GM19025 (cell line): ENCODE data around the gene TMEM35B.
"Not testable (repeated sequence)": the region's sequence is repeated elsewhere in the genome, so short reads cannot be mapped to it uniquely, and the experiment has no call there.

ENCODE experiments used
- ATAC-seq: cut with Tn5 transposase; IDR thresholded peaks from one replicate; pipeline ENCODE4 v1.9.1; 2021; ENCODE audit warnings: mild to moderate bottlenecking, low read depth, moderate library complexity; ENCODE audit not compliant: unreplicated experiment

Gene TMEM35B

DNA sequence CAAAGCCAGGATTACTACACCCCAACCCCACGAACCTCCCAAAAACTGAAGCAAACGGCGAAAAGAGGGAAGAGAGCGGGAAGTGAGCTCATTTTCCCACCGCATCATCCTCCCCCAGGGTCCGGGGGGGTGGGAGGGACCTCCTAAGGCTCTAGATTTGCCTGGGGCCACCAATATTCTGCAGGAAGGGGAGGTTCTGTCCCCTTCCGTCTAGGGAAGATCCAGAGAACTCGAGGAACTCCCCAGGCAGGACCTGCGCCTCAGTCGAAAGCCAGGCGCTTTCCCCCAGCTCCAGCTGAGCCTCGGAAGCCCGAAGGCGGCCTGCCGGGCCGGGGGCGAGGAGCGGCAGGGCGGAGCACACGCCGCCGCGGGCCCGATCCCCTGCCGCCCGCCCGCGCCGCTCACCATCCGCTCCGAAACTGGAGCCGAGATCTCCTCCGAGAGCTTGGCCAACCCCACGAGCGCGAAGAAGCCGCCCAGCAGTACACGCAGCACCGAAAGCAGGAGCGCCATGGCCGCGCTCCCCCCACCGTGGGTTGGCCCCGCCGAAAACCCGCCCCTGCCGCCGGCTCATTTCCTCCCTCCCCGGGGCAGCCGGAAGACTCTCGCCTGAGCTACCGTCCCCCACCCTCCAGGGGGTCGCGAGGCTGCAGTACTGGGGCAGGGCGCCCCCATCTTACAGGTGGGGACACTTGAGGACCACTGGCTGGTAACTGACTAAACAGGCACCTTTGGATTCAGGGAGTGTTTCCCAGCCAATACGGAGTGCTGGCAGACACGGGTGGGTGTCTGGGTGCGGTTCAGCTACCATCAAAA, at the start of gene TMEM35B:
TMEM35B (minus strand) TSS at position 555 of the 816 bp plus-strand sequence; CDS start at position 513, 42 bp downstream.
- peak; percentile 58 for ATAC-seq

DNA sequence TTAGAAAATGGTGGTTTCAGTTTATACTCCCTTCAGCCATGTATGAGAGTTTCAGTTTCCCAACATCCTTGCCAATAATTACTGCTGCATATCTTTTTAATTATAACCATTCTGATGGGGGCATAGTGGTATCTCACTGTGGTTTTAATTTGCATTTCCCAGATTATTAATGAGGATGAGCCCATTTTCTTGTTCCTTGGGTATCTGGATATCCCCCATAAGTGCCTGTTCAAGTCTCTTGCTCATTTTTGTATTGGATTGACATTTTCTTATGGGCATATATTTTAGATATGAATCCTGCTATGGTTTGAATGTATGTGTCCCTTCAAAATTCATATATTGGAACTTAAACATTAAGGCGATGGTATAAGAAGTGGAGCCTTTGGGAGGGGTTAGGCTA, 48.2 kb upstream of the TMEM35B start:
- no peak for ATAC-seq

- no peak for ATAC-seq
Measured at GRCh38 chr1:35032384-35032739, 47.2 kb upstream of the TMEM35B start.

GRCh38 chr1:35030756-35031446, 45.8 kb upstream of the TMEM35B start:
- ATAC-seq = no peak

- ATAC-seq = no peak
Measured at GRCh38 chr1:35030338-35030737, 45.2 kb upstream of the TMEM35B start.

DNA sequence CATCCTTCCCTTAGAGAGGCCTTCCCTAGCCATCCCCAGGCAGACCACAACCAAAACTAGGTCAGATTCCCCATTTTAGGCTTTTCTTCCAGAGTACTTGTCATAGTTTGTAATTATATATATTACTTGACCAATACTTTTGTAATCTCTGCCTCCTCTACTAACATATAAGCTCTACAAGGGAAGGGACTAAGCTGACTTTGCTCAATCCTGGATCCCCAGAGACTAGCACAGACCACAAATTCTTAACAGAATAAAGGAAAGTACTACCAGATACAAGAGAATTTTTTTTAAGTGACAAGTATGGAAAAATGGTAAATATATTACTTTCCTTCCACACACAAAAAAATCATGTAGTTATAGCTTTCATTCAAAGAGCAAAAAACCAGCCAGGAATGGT, 44.6 kb upstream of the TMEM35B start:
- ATAC-seq = no peak

GRCh38 chr1:35016406-35016805, 31.3 kb upstream of the TMEM35B start:
- ATAC-seq = no peak

- no peak for ATAC-seq
Measured at GRCh38 chr1:35014486-35014885, 29.3 kb upstream of the TMEM35B start.

DNA sequence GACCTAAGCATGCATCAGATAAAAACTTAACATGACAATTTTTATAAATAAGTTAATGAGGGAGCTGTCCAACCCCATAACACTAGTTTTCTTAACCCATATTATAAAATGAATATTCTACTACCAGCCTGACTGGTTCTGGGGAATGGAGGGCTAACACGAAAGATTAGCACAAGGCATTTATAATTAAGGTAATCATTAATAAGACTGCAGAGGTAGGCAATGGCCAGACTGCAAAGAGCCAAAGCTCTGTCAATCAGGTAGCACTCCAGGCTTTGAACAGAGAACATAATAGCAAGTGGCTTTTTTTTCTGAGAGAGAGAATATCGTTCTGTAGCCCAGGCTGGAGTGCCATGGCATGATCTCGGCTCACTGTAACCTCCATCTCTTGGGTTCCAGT, 20.6 kb upstream of the TMEM35B start:
- no peak for ATAC-seq

DNA sequence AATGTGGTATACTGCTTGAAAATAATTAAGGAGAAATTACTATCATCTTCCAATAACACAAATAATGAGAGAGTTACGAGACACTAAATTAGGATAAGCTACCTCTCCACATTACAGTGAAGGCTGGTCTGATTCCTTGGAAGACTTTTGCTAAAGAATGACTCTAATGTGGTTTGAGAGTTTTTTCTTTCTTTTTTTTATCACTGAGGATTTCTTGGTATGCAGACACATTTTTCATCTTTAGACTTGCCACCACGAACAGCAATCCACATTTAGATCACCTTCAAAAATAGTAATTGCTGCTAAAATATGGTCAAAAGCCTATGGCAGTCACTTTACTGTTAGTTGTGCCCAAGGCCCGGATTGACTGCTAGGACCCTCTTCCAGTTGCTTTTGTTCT, 16.6 kb upstream of the TMEM35B start:
- no peak for ATAC-seq

GRCh38 chr1:34994878-34995277, 9.7 kb upstream of the TMEM35B start:
- ATAC-seq = no peak

DNA sequence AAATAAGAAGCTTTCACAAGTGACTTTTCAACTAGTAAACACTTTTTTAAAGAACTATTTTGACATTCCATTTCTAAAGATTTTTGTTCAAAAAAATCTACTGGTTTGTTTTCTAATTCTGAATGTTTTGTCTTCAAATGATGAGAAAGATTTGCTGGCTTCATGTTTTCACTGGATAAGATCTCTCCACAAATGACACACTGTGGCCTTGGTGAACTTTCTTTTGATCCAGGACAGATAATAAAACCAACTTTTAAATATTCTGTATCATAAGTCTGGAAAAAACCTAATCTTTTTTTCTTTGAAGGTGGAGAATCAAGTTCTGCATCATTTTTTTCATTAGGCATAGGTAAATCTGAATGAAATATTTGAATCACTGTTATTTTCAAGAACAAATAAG, 3.4 kb upstream of the TMEM35B start:
- no peak for ATAC-seq

DNA sequence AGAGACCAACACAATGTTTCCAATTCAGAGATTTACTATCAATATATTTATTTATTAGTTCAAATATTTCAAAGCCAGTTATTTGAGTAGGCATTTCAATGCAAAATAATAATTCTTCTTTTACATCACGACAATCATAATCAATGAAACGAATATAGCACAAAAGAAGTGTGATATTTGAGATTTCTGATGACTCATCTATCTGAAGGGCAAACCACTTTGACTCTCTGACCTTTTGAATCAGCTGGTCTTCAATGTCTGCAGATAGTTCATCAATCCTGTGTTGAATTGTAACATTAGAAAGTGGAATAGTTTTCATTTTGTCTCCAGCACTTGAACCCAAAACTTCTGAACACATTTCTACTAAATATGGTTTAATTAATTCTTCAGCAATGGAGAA, 3.0 kb upstream of the TMEM35B start:
- ATAC-seq = no peak

DNA sequence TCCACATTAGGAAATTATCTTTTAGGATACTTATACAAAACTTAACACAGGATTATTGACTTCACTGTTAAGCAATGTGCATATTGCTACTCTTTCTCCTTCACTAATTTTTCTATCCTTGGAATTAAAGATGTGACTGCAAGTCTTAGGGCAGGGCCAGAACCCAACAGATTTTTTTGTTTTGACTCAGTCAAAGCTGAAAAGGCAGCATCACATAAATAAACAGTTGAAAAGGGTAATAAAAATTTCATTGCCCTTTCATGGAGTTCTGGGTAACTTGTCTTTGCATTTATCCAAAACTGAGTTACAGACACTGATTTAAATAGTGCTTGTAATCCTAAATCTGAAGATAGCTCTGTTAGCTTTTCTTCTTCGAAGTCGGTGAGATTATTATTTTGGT, 1.9 kb upstream of the TMEM35B start:
- ATAC-seq = no peak

DNA sequence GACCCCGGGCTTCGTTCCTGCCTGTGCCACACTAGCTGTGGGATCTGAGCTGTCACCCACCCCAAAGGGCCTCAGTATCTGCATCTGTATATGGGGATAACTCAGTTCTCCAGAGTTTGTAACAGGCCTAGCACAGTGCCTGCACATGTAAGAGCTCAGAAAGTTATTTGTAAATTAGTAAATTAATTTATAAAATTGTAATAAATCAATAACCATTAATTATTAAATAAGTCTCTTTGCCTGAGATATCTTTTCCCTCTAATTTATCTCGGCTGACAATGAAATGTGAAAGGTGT, 410 bp upstream of the TMEM35B start:
- ATAC-seq = not testable (repeated sequence)

- no peak for ATAC-seq
Measured at GRCh38 chr1:34984435-34984792, 733 bp downstream of the TMEM35B start.

GRCh38 chr1:34983700-34984355, 1.3 kb downstream of the TMEM35B start:
- no peak for ATAC-seq

- no peak for ATAC-seq
Measured at GRCh38 chr1:34982820-34983376, 2.2 kb downstream of the TMEM35B start.

DNA sequence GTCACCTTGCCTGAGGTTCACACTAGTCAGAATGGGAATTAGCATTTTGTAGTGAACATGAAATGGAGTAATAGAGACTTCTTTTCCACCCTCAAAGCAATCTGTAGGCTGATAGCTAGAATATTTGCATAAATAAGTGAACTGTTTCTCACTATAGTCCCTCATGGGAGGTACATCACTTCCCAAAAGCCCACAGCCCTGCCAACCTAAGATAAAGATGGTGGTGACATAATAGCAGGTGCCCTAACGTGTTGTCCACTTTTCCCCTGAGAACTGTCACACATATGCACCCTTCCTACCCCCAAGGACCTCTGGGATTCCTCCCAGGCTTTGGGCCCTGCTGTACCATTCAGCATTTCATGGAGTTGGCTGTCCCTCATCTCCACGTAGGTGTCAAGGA, 4.4 kb downstream of the TMEM35B start:
- ATAC-seq = no peak

- no peak for ATAC-seq
Measured at GRCh38 chr1:34978921-34979320, 6.2 kb downstream of the TMEM35B start.

DNA sequence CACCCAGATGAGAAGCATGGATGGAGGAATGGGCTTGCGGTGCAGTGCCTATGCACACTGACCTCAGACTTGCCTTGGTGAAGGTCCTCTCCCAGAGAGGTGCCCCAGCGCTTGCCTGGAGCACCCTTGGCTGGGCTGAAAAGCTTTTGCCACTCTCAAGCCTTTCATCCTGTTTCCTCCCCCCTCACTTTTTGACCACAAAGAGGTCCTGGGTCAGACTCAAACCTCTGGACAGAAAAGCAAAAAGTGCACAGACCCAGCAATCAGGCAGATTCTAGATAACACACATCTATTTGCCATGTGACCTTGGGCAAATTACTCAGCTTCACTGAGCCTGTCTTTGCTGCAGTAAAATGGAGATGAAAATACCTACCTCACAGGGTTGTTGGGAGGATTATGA, 7.3 kb downstream of the TMEM35B start:
- no peak for ATAC-seq

- no peak for ATAC-seq
Measured at GRCh38 chr1:34977210-34977471, 8.0 kb downstream of the TMEM35B start.
